HEK293 (cell line): ENCODE measurements around the gene ARHGEF4.

ENCODE experiments used
- CTCF ChIA-PET: fragments of 350-600 bp; formaldehyde crosslinking; extraction: SDS; loops from one replicate; lab custom pipeline; 2021; ENCODE audit warnings: antibody characterized with exemption; lab: Yijun Ruan, JAX
- POLR2A ChIA-PET: fragments of 300-600 bp; formaldehyde crosslinking; extraction: SDS; loops from one replicate; lab custom pipeline; 2020; ENCODE audit warnings: antibody characterized with exemption, inconsistent platforms; lab: Yijun Ruan, JAX
- H3K27ac ChIP-seq: fragments of 200-500 bp; sonication (Bioruptor generic); 2 replicates; pipeline ENCODE4 v1.5.1; 2014; ENCODE audit warnings: low read depth, low read length, control low read depth, inconsistent platforms; ENCODE audit errors: extremely low read depth
- H3K36me3 ChIP-seq, 2 experiments: fragments of 200-500 bp in 1 of 2; sonication (Bioruptor generic) in 1 of 2; 1 replicate in 1 of 2; 2 replicates in 1 of 2; pipeline ENCODE4 v1.5.1; 2014 to 2017; ENCODE audit warnings: inconsistent platforms in 2 of 2, low read length in 2 of 2; ENCODE audit not compliant: control insufficient read depth in 2 of 2, insufficient read depth in 1 of 2
- H3K4me1 ChIP-seq: fragments of 200-500 bp; sonication (Bioruptor generic); 2 replicates; pipeline ENCODE4 v1.5.1; 2014; ENCODE audit warnings: mild to moderate bottlenecking, low read length, inconsistent platforms; ENCODE audit not compliant: control insufficient read depth, insufficient read depth
- H3K4me3 ChIP-seq: 2 replicates; pipeline ENCODE4 v1.5.1; 2011; ENCODE audit warnings: low read depth, mild to moderate bottlenecking, control low read depth, low read length, moderate library complexity
- H3K9me3 ChIP-seq: fragments of 200-500 bp; sonication (Bioruptor generic); 2 replicates; pipeline ENCODE4 v1.5.1; 2014; ENCODE audit warnings: low read depth, low read length, inconsistent platforms; ENCODE audit not compliant: control insufficient read depth, insufficient read depth
- KLF1 ChIP-seq: fragments of 450-650 bp; formaldehyde crosslinking; IDR thresholded peaks from 2 replicates; pipeline ENCODE4 v1.5.1; 2016; ENCODE audit warnings: missing biosample characterization, missing genetic modification characterization
- MEIS1 ChIP-seq: sonication (generic); formaldehyde crosslinking; IDR thresholded peaks from 2 replicates; pipeline ENCODE4 v1.8.1; 2022; ENCODE audit warnings: missing genetic modification reagents, mild to moderate bottlenecking, borderline replicate concordance
- YY1 ChIP-seq: fragments of 450-650 bp; formaldehyde crosslinking; IDR thresholded peaks from 2 replicates; pipeline ENCODE4 v1.5.1; 2018; ENCODE audit warnings: missing biosample characterization, missing genetic modification characterization
- ZEB2 ChIP-seq: fragments of 450-650 bp; formaldehyde crosslinking; IDR thresholded peaks from 2 replicates; pipeline ENCODE4 v1.5.1; 2016; ENCODE audit warnings: missing biosample characterization, missing genetic modification characterization
- ZNF132 ChIP-seq: fragments of 450-650 bp; formaldehyde crosslinking; IDR thresholded peaks from 2 replicates; pipeline ENCODE4 v1.5.1; 2017; ENCODE audit warnings: missing biosample characterization, missing genetic modification characterization, borderline replicate concordance
- ZNF157 ChIP-seq: fragments of 450-650 bp; formaldehyde crosslinking; IDR thresholded peaks from 2 replicates; pipeline ENCODE4 v1.5.1; 2016; ENCODE audit warnings: missing biosample characterization, missing genetic modification characterization
- ZNF2 ChIP-seq: fragments of 450-650 bp; formaldehyde crosslinking; IDR thresholded peaks from 2 replicates; pipeline ENCODE4 v1.5.1; 2016; ENCODE audit warnings: missing biosample characterization, missing genetic modification characterization
- ZNF324 ChIP-seq: fragments of 450-650 bp; formaldehyde crosslinking; IDR thresholded peaks from 2 replicates; pipeline ENCODE4 v1.5.1; 2016; ENCODE audit warnings: missing biosample characterization, missing genetic modification characterization
- ZNF335 ChIP-seq: fragments of 450-650 bp; formaldehyde crosslinking; conservative IDR thresholded peaks from 2 replicates; pipeline ENCODE4 v1.5.1; 2016; ENCODE audit warnings: missing biosample characterization, missing genetic modification characterization
- ZNF37A ChIP-seq: fragments of 450-650 bp; IDR thresholded peaks from 2 replicates; pipeline ENCODE4 v1.5.1; 2018; ENCODE audit warnings: missing biosample characterization, missing genetic modification characterization
- ZNF394 ChIP-seq: fragments of 450-650 bp; formaldehyde crosslinking; IDR thresholded peaks from 2 replicates; pipeline ENCODE4 v1.5.1; 2016; ENCODE audit warnings: missing biosample characterization, missing genetic modification characterization, mild to moderate bottlenecking, moderate library complexity, borderline replicate concordance
- ZNF585B ChIP-seq: fragments of 450-650 bp; formaldehyde crosslinking; IDR thresholded peaks from 2 replicates; pipeline ENCODE4 v1.5.1; 2016; ENCODE audit warnings: missing biosample characterization, missing genetic modification characterization
- ZNF596 ChIP-seq: fragments of 450-650 bp; IDR thresholded peaks from 2 replicates; pipeline ENCODE4 v1.5.0; 2018; ENCODE audit warnings: missing biosample characterization, mild to moderate bottlenecking, missing genetic modification characterization, moderate library complexity
- ZNF626 ChIP-seq: fragments of 450-650 bp; sonication (Bioruptor Pico); formaldehyde crosslinking; IDR thresholded peaks from 2 replicates; pipeline ENCODE4 v1.5.1; 2018; ENCODE audit warnings: missing biosample characterization, missing genetic modification characterization, inconsistent platforms
- ZNF664 ChIP-seq: fragments of 450-650 bp; formaldehyde crosslinking; IDR thresholded peaks from 2 replicates; pipeline ENCODE4 v1.5.1; 2016; ENCODE audit warnings: missing biosample characterization, missing genetic modification characterization
- ZNF701 ChIP-seq: fragments of 450-650 bp; formaldehyde crosslinking; IDR thresholded peaks from 2 replicates; pipeline ENCODE4 v1.5.1; 2016; ENCODE audit warnings: missing biosample characterization, missing genetic modification characterization
- ZNF707 ChIP-seq: fragments of 450-650 bp; formaldehyde crosslinking; IDR thresholded peaks from 2 replicates; pipeline ENCODE4 v1.5.1; 2016; ENCODE audit warnings: missing biosample characterization, missing genetic modification characterization
- ZSCAN16 ChIP-seq: fragments of 450-650 bp; formaldehyde crosslinking; IDR thresholded peaks from 2 replicates; pipeline ENCODE4 v1.5.1; 2016; ENCODE audit warnings: missing biosample characterization, missing genetic modification characterization
- TF ChIP-seq, protein P1 (sequence below): fragments of 450-650 bp; formaldehyde crosslinking; IDR thresholded peaks from 2 replicates; pipeline ENCODE4 v1.5.1; 2016; ENCODE audit warnings: missing biosample characterization, missing genetic modification characterization
- TF ChIP-seq, protein P2 (sequence below): fragments of 450-650 bp; formaldehyde crosslinking; IDR thresholded peaks from 2 replicates; pipeline ENCODE4 v1.5.1; 2017; ENCODE audit warnings: missing biosample characterization, missing genetic modification characterization
- TF ChIP-seq, protein P3 (sequence below): fragments of 450-650 bp; formaldehyde crosslinking; IDR thresholded peaks from 2 replicates; pipeline ENCODE4 v1.5.0; 2017; ENCODE audit warnings: missing biosample characterization, missing genetic modification characterization, borderline replicate concordance
- TF ChIP-seq, protein P4 (sequence below): fragments of 450-650 bp; formaldehyde crosslinking; IDR thresholded peaks from 2 replicates; pipeline ENCODE4 v1.5.1; 2016; ENCODE audit warnings: missing biosample characterization, missing genetic modification characterization
- TF ChIP-seq, protein P5 (sequence below): fragments of 450-650 bp; formaldehyde crosslinking; IDR thresholded peaks from 2 replicates; pipeline ENCODE4 v1.5.1; 2016; ENCODE audit warnings: missing biosample characterization, missing genetic modification characterization

The ARHGEF4 gene

DNA sequence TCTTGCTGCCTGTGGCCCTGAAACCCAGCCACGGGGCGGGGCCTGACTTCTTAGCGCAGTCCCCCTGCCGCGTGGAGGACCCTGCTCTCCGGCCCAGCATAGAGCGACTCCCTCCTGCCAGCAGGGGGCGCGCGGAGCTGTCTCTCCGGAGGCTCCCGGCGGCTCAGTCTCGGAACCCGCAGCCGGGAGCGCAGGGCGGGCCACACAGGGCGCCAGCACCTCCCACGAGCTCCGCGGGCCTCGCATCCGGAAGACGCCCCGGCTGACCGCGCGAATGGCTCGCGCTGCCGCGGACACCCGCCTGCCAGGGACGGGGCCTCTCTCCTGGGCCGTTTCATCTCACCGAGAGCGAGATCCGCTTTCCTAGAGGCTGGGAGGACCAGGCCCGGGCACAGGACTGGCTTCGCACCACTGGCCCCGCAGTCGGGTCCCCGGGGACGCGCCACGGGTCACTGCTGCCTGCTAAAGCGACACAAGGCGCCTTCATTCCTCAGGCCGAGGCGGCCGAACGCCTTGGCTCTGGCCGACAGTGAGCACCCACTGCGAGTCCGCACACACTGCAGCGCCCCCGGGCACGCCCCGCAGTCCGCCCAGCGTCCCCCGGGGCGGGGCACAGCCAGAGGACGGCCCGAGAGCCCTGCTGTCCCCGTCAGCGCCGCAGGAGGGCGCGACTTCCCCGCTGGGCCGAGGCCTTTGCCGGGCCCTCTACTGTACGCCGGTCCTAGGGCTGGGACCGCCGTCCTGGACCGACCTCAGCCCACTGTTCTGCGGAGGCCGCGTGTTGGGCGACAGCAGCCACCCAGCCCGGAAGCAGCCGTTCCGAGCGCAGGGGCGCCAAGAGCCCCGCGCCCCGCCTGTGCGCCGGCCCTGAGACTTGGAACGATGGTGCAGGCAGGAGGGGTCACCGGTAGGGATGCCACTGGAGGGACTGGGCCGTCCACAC is 39.0 kb upstream of the ARHGEF4 start (continued):
- TF ChIP-seq, protein P1, sequence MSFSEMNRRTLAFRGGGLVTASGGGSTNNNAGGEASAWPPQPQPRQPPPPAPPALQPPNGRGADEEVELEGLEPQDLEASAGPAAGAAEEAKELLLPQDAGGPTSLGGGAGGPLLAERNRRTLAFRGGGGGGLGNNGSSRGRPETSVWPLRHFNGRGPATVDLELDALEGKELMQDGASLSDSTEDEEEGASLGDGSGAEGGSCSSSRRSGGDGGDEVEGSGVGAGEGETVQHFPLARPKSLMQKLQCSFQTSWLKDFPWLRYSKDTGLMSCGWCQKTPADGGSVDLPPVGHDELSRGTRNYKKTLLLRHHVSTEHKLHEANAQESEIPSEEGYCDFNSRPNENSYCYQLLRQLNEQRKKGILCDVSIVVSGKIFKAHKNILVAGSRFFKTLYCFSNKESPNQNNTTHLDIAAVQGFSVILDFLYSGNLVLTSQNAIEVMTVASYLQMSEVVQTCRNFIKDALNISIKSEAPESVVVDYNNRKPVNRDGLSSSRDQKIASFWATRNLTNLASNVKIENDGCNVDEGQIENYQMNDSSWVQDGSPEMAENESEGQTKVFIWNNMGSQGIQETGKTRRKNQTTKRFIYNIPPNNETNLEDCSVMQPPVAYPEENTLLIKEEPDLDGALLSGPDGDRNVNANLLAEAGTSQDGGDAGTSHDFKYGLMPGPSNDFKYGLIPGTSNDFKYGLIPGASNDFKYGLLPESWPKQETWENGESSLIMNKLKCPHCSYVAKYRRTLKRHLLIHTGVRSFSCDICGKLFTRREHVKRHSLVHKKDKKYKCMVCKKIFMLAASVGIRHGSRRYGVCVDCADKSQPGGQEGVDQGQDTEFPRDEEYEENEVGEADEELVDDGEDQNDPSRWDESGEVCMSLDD (tag by site-specific recombination) = peak; percentile 38; the same call in 1 of the 2 replicates
- TF ChIP-seq ZNF707 (tag by site-specific recombination) (no peak), ZEB2 (0 out of 2 replicates have a peak, but pooled peaks have one; percentile 60), ZNF157 (no peak), ZNF596 (tag by site-specific recombination) (no peak), ZNF664 (no peak), ZSCAN16 (tag by site-specific recombination) (no peak), ZNF701 (no peak), YY1 (tag by site-specific recombination) (no peak), ZNF626 (tag by site-specific recombination) (no peak), ZNF132 (tag by site-specific recombination) (no peak)
- TF ChIP-seq, protein P2, sequence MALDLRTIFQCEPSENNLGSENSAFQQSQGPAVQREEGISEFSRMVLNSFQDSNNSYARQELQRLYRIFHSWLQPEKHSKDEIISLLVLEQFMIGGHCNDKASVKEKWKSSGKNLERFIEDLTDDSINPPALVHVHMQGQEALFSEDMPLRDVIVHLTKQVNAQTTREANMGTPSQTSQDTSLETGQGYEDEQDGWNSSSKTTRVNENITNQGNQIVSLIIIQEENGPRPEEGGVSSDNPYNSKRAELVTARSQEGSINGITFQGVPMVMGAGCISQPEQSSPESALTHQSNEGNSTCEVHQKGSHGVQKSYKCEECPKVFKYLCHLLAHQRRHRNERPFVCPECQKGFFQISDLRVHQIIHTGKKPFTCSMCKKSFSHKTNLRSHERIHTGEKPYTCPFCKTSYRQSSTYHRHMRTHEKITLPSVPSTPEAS = peak; percentile 78
- TF ChIP-seq, protein P3, sequence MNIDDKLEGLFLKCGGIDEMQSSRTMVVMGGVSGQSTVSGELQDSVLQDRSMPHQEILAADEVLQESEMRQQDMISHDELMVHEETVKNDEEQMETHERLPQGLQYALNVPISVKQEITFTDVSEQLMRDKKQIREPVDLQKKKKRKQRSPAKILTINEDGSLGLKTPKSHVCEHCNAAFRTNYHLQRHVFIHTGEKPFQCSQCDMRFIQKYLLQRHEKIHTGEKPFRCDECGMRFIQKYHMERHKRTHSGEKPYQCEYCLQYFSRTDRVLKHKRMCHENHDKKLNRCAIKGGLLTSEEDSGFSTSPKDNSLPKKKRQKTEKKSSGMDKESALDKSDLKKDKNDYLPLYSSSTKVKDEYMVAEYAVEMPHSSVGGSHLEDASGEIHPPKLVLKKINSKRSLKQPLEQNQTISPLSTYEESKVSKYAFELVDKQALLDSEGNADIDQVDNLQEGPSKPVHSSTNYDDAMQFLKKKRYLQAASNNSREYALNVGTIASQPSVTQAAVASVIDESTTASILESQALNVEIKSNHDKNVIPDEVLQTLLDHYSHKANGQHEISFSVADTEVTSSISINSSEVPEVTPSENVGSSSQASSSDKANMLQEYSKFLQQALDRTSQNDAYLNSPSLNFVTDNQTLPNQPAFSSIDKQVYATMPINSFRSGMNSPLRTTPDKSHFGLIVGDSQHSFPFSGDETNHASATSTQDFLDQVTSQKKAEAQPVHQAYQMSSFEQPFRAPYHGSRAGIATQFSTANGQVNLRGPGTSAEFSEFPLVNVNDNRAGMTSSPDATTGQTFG (tag by site-specific recombination) = no peak
- TF ChIP-seq, protein P4, sequence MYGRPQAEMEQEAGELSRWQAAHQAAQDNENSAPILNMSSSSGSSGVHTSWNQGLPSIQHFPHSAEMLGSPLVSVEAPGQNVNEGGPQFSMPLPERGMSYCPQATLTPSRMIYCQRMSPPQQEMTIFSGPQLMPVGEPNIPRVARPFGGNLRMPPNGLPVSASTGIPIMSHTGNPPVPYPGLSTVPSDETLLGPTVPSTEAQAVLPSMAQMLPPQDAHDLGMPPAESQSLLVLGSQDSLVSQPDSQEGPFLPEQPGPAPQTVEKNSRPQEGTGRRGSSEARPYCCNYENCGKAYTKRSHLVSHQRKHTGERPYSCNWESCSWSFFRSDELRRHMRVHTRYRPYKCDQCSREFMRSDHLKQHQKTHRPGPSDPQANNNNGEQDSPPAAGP (tag by site-specific recombination) = peak; percentile 42; the same call in 1 of the 2 replicates
- TF ChIP-seq, all 188 proteins: peak for 40

DNA sequence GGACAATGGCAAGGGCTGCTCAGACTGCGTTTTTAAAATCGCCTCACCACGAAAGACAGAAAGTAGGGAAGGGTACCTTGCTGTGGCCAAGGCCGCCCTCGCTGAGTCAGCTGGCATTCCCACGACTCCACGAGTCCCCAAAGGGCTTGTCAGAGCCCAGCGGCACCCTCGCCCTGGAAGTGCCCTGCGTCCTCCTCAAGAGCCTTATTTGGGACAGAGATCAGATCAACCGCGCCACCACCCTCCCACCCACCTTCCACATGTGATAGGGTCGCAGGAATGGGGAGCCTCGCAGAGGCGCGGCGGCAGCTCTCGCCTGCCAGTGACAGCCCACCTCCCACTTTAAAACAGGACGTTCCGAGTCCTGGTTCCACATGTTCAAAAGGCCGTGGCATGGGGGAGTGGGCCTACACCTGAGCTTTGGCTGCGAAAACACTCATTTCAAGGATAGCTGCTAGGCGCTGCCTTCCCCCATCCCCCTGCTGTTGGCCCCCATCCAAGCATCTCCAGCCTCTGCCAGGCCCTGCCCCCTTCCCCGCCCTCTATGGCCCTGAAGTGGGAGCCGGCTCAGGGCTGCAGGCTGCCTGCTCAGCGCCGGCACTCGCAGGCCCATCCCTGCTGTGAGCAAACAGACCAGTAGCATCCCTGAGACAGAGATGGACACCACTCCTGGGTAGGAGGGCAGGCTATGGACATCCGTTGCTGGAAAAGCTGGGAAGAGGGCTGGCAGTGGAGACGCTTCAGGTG is 38.1 kb upstream of the ARHGEF4 start:
- Histone ChIP-seq H3K4me1 (no peaks in the 10 kb centered on the region), H3K9me3 (no peaks in the 10 kb centered on the region), H3K4me3 (peak overlapping the region; percentile 78; the same call in 1 of the 2 replicates), H3K27ac (no peak overlapping the region), H3K36me3 (no peaks in the 10 kb centered on the region)
- ChIA-PET CTCF (interaction anchor here (0.6 to 4.7 kb wide), 7 partner anchors 8 to 820 kb away, joined by 3 to 74 read pairs (median 3); no protein-coding TSS in a partner anchor), POLR2A (no interaction called here)
- TF ChIP-seq ZNF585B (tag by site-specific recombination) (no peak), ZNF37A (tag by site-specific recombination) (no peak), ZNF324 (tag by site-specific recombination) (no peak), ZNF2 (tag by site-specific recombination) (no peak), ZNF335 (tag by site-specific recombination) (peak; percentile 83), MEIS1 (CRISPR knock-in tag) (no peak), KLF1 (tag by site-specific recombination) (no peak), ZNF394 (tag by site-specific recombination) (no peak)
- TF ChIP-seq, protein P5, sequence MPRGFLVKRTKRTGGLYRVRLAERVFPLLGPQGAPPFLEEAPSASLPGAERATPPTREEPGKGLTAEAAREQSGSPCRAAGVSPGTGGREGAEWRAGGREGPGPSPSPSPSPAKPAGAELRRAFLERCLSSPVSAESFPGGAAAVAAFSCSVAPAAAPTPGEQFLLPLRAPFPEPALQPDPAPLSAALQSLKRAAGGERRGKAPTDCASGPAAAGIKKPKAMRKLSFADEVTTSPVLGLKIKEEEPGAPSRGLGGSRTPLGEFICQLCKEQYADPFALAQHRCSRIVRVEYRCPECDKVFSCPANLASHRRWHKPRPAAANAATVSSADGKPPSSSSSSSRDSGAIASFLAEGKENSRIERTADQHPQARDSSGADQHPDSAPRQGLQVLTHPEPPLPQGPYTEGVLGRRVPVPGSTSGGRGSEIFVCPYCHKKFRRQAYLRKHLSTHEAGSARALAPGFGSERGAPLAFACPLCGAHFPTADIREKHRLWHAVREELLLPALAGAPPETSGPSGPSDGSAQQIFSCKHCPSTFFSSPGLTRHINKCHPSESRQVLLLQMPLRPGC (tag by site-specific recombination) = no peak
